ENCODE measurements around the gene GRAMD2A. TPM values are rescaled to one million over a fixed set of nuclear protein-coding genes. Genes with fewer than 3 reads are reported as not detected.

GRAMD2A gene
- total RNA-seq, 4 donors from 2014 or later = 0.19 to 0.46 (median 0.24) TPM; not detected in 1

- no peak for ATAC-seq (ENCODE audit: low FRiP score)
- TF ChIP-seq CTCF (IDR thresholded peaks at IDR 0.05) = no peak
- no peak for DNase-seq (ENCODE audit: low spot score)
Measured at GRCh38 chr15:72168808-72169190, 28.8 kb downstream of the GRAMD2A start.

GRCh38 chr15:72168131-72168807 is 29.3 kb downstream of the GRAMD2A start:
- TF ChIP-seq CTCF (IDR thresholded peaks at IDR 0.05) = no peak
- ATAC-seq (ENCODE audit: low FRiP score) = no peak
- no peak for DNase-seq (ENCODE audit: low spot score)

GRCh38 chr15:72167445-72167844 is 30.1 kb downstream of the GRAMD2A start:
- DNase-seq (ENCODE audit: low spot score) (no peak), ATAC-seq (ENCODE audit: low FRiP score) (no peak)
- TF ChIP-seq CTCF (IDR thresholded peaks at IDR 0.05) = no peak

GRCh38 chr15:72166716-72167417 is 30.7 kb downstream of the GRAMD2A start:
- ATAC-seq (ENCODE audit: low FRiP score) = no peak
- TF ChIP-seq CTCF (IDR thresholded peaks at IDR 0.05) = no peak
- DNase-seq (ENCODE audit: low spot score) = no peak

- DNase-seq (ENCODE audit: low spot score) (no peak), ATAC-seq (ENCODE audit: low FRiP score) (no peak)
- no peak for TF ChIP-seq CTCF (IDR thresholded peaks at IDR 0.05)
Measured at GRCh38 chr15:72163719-72164118, 33.9 kb downstream of the GRAMD2A start.

GRCh38 chr15:72162569-72162968 is 35.0 kb downstream of the GRAMD2A start:
- no peak for DNase-seq (ENCODE audit: low spot score)
- ATAC-seq (ENCODE audit: low FRiP score) = no peak
- TF ChIP-seq CTCF (IDR thresholded peaks at IDR 0.05) = no peak

Measured in omental fat pad (tissue), 4 donors.